A172 (cell line): Measurements from ENCODE around the gene TLE7. TPM values are rescaled to one million over a fixed set of nuclear protein-coding genes. Genes with fewer than 3 reads are reported as not detected.
A peak's percentile ranks its signal among the peaks of the same experiment; 100 is the strongest.

ENCODE experiments used
- DNase-seq: peaks from one replicate; pipeline ENCODE4 v3.0.0-alpha.2; 2015; ENCODE audit warnings: low spot score
- total RNA-seq: library from RNA; depleted of rRNA; stranded (reverse); fragments of >200 nt; shearing (Covaris generic); gene quantifications from 2 replicates; pipeline ENCODE4 v1.2.3, GENCODE V29; 2014; rRNA removed

The TLE7 gene
- total RNA-seq: not detected in 2 replicates

- no peak for DNase-seq
These were observed at the start of gene TLE7 for GRCh38 chr16:71442051-71442440. TSS of gene TLE7 (minus strand) at chr16:71442054. CDS start at chr16:71433324, 8,730 bp downstream.

- no peak for DNase-seq
These were observed 49.2 kb upstream of the TLE7 start for GRCh38 chr16:71491054-71491453.

- DNase-seq: no peak
These were observed 48.5 kb upstream of the TLE7 start for GRCh38 chr16:71490361-71490760.

- DNase-seq: no peak
These were observed 47.3 kb upstream of the TLE7 start, which contains the start of gene ZNF19 for GRCh38 chr16:71489122-71489521. TSS of gene ZNF19 (minus strand) at chr16:71489324. CDS start at chr16:71482114, 7,210 bp downstream.

- DNase-seq: peak; percentile 73
These were observed 42.4 kb upstream of the TLE7 start for GRCh38 chr16:71484006-71484893.

- no peak for DNase-seq
These were observed 40.7 kb upstream of the TLE7 start for GRCh38 chr16:71482569-71482968.

GRCh38 chr16:71480956-71481355 is 39.1 kb upstream of the TLE7 start:
- DNase-seq: no peak

GRCh38 chr16:71479420-71479819 is 37.6 kb upstream of the TLE7 start:
- no peak for DNase-seq

GRCh38 chr16:71476457-71477124 is 34.7 kb upstream of the TLE7 start:
- DNase-seq: no peak

- peak; percentile 85 for DNase-seq
These were observed 33.0 kb upstream of the TLE7 start for GRCh38 chr16:71474864-71475263.

GRCh38 chr16:71473891-71474290 is 32.0 kb upstream of the TLE7 start:
- DNase-seq: peak; percentile 79

- DNase-seq: no peak
These were observed 31.1 kb upstream of the TLE7 start for GRCh38 chr16:71472931-71473330.

- no peak for DNase-seq
These were observed 30.2 kb upstream of the TLE7 start for GRCh38 chr16:71472051-71472450.

GRCh38 chr16:71467810-71468209 is 26.0 kb upstream of the TLE7 start:
- DNase-seq: no peak

GRCh38 chr16:71464231-71464630 is 22.4 kb upstream of the TLE7 start:
- DNase-seq: no peak

GRCh38 chr16:71461686-71462648 is 20.1 kb upstream of the TLE7 start, which contains the start of gene ZNF23:
TSS of gene ZNF23 (minus strand) at chr16:71462247. CDS start at chr16:71456796, 5,451 bp downstream.
- DNase-seq: peak; percentile 35

GRCh38 chr16:71460941-71461340 is 19.1 kb upstream of the TLE7 start:
- no peak for DNase-seq

GRCh38 chr16:71460236-71460635 is 18.4 kb upstream of the TLE7 start:
- peak; percentile 66 for DNase-seq

GRCh38 chr16:71459510-71459909 is 17.7 kb upstream of the TLE7 start:
- DNase-seq: no peak

- no peak for DNase-seq
These were observed 14.9 kb upstream of the TLE7 start for GRCh38 chr16:71456801-71457200.

GRCh38 chr16:71453036-71453435 is 11.2 kb upstream of the TLE7 start:
- no peak for DNase-seq

- DNase-seq: no peak
These were observed 7.2 kb upstream of the TLE7 start for GRCh38 chr16:71449020-71449419.
